HG03460 (cell line): Measurements from ENCODE around the gene DIP2A.

Experiments used
- ATAC-seq: cut with Tn5 transposase; IDR thresholded peaks from one replicate; pipeline ENCODE4 v1.9.1; 2021; ENCODE audit not compliant: unreplicated experiment

The DIP2A gene

DNA sequence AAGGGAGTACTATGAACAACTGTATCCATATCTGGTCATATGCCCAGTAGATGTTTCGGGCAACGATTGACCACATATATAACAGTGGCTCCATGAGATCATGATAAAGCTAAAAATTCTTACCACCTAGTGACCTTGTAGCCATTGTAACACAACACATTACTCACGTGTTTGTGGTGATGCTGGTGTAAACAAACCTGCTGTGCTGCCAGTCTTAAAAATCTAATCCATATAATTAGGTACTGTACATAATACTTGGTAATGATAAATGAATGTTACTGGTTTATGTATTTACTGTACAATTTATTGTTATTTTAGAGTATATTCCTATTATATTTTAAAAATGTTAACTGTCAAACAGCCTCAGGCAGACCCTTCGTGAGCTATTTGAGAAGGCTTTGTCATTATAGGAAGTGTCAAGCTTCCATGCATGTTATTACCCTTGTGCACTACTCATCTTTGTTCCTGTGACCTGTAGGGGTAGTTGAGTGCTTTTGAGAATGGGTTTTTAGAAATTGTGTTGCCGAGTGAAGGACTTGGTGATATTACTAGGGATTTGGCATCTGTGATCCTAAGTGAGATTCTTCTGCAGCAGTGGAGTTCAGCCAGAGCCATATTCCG lies 23.6 kb downstream of the DIP2A start:
- no peak for ATAC-seq

DNA sequence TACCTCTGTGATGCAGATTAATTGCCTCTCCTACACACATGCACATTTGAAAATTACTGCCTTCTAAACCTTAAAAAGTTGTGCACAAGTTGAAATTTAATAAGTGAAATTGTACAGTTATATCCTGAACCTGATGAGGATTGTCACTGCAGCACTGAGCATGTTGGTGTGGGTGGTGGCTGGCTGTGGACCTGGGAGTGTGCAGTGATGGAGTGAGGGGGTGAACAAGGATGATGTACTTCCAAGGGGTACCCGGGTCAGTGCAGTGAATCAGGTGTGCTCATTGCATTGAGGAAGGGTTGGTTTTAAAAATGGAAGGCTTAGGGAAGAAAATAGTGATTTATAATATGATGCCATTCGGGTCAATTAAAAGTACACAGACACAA lies 24.1 kb downstream of the DIP2A start:
- ATAC-seq, result no peak

DNA sequence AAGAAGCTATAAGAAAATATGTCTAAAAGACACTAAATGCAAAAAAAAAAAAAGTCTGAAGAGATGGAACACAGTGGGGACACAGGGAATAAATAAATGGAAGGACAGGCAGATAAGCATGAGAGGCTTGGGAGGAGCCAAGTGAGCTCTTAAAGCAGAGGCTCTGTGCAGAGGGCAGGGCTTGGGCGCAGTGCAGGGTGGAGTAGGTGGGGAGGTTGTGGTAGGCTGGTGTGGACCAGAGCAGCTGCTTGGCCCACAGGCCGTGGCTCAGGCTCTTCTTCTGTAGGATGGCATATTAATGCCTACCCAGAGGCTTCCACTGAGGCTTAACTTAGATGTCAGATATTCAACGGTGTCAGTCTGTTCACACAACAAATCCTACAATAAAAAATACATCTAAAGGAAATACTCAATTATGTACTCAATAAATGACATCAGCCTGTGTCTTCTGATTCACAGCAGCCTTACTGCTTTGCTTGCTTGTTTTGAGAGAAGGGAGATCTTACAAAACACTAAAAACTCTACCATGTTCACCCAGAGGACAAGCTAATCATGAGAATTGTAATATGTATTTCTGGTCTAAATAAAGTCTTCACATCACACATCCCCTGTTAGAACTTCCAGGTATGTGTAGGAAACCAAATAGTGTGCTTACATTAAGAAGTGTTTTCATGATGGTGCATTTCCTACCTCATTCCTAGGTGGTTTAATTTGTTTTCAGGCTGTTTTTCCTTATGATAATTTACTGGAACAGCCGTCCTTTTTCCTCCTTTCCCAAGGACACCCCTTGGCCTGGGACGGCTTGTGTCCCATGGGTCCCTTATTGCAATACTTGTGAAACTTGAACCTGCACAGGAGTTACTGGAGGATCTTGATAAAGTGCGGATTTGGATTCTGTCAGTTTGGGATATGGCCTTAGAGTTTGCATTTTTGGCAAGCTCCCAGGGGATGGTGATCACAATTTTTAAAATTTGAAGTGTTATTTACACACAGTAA lies 24.9 kb downstream of the DIP2A start:
- ATAC-seq, result no peak

DNA sequence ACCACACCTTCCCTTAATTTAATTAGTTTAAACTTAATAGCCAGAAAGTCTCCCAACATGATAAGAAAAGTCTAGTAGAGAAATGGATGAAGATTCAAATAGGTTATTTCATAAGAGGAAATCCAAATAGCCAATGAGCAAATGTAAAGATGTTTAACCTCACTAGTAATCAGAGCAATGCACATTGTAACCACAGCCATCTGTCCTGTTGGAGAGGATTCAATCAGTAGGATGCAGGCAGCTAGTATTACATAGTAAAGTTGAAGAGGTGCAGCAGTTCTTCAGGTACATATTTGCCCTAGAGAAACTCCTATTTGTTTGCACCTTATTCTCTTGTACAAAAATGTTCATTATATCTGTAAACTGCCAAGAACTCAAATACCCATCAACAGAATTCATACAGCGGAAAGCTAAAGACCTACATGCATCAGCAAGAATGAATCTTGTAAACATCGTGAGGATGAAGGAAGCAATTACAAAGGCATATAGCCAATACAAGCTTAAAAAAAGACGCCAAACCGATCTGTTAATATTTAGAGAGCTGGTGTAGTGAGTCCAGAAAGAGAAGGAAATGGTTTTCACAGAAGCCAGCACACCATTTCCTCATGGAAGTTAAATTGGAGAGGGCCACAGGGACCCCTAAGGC lies 27.9 kb downstream of the DIP2A start:
- no peak for ATAC-seq

DNA sequence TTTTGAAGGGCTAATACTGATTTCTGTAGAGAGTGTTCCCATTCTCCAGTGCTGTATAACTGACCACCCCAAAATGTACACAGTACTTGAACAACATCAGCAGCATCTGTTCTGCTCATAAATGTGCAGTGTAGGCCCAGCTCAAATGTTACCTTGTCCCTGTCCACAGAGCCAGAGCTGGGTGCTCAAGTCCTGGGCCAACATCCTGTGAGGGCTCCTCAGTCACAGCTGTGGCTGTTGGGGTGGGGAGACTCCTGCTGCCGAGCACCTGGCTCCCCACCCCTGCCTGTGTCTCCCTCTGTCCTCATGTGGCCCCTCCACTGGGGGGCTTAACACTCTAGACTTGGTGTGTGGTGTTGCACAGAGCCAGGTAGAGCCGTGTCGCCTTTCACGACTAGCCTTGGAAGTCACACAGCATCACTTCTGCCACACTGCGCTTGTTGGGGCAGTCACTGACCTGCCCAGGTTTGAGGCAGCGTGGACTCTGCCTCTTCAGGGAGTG lies 30.5 kb downstream of the DIP2A start:
- no peak for ATAC-seq

DNA sequence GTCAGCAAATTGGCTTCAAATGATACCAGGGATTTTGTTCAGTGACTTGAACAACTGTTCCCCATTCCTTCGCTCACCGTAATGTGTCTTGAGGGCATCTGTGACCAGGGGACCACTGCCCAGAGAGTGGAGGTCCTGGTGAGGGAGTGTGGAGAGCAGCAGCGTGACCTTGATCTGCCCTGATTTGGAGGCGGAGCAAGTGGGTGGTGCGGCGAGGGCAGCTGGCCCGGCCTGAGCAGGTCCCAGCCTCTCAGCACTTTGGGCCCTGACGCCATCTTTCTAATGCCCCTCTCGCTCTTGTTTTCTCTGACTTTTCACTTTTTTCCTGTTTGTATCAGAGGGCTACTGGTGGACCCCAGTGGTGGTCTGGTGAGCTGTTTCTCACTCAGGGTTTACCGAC lies 31.1 kb downstream of the DIP2A start:
- no peak for ATAC-seq

DNA sequence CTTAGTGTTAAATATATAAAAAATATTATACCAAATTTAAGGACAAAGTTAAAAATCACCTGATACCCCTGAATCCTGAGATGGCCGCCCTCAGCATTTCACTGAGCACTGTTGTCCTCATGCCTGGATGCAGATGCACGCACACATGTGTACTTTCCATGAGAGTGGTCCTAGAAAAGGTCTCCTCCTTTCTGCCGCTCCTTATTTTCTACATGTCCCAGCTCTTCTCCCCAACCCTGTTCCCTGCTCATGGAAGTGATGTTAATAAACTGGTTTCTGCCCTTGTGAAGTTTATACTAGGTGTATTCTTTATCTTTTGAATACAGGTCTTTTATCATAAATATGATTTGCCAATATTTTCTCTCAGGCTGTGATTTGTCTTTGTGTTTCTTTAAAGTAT lies 32.9 kb downstream of the DIP2A start:
- no peak for ATAC-seq

DNA sequence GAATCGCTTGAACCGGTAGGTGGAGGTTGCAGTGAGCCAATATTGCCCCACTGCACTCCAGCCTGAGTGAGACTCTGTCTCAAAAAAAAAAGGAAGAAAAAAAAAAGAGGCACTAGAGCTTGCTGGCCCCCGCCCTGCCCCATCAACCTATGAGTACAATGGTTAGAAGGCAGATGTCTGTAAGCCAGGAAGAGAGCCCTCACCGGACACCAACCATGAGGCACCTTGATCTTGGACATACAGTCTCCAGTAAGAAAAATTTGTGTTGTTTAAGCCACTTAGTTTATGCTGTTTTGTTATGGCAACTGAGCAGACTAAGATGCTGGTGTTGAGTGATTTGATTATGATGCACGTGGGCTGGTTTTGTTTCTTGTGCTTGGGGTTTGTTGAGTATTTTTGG lies 34.2 kb downstream of the DIP2A start:
- no peak for ATAC-seq

DNA sequence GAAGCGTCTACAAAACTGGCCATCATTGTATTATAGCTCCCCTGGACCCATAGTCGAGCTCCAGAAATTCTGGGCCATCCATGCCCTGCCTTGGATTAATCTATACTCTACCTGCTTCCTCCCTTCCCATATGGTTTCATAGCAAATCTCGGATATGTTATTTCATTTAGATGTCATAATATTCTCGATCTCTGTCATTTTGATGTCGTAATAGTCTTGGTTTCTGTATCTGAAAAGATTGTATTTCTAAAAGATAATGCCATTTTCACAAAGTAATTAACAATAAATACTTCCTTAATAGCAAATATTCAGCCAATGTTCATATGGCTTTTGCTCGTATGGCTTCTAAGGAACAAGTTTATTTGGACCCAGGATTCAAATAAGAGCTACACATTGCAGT lies 35.1 kb downstream of the DIP2A start:
- ATAC-seq, result no peak

DNA sequence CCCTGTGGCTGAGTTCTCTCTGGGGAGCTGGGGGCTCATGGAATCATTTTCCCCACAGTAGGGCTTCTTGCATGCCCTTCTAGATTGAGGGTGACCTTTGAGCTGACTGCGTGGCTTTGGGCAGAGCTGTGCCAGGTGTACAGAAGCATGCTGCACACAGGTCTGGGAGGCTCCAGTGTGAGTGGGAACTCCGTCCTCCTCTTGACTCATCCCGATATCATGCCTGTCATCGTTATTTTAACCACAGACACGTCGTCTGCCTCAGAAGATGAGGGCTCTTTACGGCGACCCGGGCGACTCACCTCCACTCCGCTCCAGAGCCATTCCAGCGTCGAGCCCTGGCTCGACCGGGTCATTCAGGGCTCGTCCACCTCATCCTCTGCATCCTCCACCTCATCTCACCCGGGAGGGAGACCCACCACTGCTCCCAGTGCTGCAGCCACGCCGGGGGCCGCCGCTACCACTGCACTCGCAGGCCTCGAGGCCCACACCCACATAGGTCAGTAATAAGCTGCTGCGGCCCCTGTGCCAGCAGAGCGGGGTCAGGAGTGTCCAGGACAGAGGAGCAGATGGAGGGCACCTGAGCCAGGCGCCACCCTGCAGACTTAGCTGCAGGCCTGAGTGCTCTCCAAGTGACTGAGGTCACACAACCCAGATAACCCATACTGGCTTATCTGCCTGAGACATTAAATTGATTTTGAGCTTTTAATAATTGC lies 39.8 kb downstream of the DIP2A start:
- ATAC-seq, result no peak

DNA sequence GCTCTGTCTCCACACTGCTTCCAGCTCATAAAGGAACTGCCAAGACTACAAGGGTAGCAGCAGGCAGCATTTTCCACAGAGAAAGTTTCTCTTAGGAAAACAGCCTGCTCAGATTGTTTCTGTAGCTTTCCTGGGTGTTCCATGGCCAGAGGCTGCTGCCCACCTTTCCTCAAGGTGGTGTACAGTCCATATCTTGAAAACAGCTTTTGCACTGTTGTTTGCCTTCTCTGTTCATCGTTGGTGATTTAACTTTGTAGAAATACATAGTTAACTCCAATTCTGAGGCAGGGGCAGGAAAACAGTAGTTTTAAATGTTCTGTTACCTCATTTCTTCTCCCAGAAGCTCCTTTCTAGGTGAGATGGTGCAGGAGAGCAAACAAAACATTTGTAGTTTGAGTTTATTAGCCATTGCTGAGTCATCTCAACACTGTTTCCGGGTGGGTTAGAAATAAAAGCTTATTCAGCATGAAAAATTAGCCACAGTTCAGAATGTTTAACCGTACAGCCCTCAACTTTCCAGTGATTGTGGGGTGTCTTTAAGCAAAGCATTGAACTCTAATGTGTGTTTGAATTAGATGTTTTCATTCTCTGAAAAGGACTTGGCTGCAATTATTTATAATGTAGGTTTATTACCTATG lies 41.7 kb downstream of the DIP2A start:
- peak; percentile 50 for ATAC-seq

DNA sequence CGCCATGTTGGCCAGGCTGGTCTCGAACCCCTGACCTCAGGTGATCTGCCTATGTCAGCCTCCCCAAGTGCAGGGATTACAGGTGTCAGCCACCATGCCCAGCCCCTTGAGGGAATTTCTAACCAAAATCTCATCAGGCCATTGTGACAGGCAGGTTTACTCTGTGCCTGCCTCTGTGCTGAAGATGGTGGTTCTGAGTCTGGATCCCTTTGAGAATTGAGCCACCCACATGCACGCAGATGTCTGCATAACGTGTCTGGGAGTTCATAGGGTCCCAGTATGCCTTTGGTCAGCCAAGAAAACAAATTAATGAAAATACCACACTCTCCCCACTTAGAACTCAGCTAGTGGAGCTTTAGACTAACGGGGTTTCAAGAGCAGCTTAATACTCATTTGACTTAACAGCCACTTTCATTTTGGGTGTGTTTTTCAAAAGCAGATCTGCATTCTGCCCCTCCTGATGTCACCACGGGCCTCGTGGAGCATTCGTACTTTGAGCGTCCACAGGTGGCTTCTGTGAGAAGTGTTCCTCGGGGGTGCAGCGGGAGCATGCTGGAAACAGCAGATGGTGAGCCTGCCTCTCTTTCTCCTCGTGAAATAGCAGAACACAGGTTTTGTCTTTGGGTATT lies 45.3 kb downstream of the DIP2A start:
- ATAC-seq, result no peak

DNA sequence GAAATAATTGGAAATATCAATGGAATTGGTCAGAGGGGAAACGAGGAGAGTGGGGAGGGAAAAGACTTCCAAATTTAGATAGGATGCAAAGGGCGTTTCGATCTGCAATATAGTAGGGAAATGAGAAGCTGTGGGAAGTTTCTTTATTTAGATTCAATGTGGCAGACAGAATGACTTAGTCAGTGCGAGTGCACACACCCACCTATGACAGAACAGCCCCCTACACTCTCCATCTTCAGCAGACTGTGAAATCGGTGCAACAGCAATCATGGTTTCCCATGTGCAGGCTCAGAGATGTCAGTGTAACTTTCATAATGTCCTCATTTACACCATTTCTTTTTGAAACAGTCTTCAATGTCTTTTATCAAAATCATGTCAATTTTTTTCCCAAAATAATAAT lies 46.0 kb downstream of the DIP2A start:
- ATAC-seq, result no peak

DNA sequence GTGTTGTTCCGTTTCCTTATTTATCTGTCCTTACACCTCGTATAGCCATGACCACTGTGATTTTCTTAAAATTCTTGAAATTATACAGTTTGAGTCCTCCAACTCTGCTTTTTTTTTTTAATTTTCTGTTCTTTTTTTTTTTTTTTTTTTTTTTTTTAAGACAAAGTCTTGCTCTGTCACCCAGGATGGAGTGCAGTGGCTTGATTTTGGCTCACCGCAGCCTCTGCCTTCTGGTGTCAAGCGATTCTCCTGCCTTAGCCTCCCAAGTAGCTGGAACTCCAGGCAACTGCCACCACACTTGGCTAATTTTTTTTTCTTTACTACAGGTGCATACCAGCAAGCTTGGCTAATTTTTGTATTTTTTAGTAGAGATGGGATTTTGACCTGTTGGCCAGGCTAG lies 48.9 kb downstream of the DIP2A start:
- no peak for ATAC-seq

DNA sequence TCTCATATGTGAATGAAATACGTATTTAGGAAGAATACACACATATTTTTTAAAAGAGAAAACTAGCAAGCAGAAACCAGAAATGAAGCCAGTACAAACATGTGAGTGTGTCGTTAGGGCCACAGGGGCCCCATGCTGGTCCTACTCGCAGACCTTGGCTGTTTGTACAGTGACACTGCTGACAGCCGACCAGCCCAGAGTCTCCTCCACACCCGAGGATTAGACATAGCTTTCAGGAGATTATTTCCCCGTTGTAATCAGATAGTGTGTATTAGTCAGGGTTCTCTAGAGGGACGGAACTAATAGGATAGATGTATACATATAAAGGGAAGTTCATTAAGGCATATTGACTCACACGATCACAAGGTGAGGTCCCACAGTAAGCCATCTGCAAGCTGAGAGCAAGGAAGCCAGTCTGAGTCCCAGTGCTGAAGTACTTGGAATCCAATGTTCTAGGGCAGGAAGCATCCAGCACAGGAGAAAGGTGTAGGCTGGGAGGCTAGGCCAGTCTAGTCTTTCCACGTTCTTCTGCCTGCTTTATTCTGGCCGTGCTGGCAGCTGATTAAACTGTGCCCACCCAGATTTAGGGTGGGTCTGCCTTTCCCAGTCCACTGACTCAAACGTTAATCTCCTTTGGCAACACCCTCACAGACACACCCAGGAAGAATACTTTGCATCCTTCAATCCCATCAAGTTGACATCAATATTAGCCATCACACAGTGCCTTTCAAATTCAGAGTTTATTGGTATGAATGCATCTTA lies 51.2 kb downstream of the DIP2A start:
- no peak for ATAC-seq

DNA sequence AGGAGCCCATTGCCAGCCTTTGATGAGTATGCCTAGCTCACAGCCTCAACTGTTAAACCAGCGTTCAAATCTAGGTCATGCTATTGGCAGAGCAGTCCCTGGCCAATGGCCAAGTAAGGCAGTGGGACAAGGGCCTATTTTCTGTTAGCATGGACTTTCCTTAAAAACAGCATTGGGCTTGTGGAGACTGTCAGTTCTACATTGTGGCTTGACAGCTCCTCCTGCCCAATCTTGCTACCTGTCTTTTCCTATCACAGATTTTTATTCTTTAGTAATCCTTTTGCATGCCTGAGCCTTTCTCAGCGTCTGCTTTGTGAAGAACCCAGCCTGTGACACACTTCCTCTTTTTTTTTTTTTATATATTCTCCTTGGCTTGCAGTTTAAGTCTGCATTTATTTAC lies 56.4 kb downstream of the DIP2A start:
- ATAC-seq, result no peak

DNA sequence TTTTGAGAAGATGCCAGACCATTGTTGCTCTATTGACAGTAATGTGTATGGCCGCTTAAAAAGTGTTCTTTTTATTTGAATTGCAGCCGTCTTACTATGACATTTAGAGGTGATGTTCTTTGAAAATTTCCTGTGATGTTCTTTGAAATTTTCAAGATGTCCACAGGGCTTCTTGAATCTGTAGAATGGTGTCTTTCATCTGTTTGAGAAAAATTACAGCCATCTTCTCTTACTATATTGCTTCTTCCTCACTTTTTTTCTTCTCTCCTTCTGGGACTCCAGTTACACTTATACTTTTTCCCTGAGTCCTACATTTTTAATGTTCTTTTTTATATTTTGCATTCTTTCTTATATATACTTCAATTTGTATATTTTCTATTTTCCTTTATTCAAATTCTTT lies 57.4 kb downstream of the DIP2A start:
- ATAC-seq, result no peak

DNA sequence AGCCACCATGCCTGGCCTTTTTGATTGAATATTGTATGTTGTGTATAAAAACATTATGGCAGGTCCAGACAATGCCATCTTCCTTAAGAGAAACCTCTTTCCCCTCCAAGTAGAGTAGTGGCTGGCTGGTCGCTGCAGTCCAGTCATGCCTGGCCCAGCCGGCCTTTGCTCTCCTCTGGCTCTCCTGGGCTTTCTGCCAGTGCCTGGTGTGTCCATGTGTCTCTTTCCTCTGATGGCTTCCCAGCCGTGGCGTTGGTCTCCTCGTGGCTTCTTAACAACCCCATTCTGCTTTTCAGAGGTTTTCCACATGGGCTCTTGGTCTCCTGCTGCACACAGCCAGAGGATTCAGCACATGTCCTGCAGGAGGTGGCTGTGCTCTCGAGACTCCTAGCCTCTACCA lies 58.7 kb downstream of the DIP2A start:
- no peak for ATAC-seq

DNA sequence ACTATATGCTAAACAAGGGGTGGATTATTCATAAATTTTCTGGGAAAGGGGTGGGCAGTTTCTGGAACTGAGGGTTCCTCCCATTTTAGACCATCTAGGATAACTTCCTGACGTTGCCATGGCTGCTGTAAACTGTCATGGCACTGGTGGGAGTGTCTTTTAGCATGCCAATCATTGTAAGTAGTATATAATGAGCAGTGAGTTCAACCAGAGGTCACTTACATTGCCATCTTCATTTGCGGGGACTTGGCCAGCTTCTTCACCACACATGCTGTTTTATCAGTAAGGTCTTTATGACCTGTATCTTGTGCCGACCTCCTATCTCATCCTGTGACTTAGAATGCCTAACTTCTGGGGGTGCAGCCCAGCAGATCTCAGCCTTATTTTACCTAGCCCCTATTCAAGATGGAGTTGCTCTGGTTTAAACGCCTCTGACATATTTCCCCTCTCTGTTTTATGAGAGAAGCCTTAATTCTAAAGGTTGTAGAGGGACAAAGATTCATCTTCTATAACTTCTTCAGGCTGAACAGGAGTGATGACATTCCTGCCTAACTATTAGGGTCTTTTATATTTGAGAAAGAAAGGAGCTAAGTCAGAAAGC lies 60.4 kb downstream of the DIP2A start:
- ATAC-seq, result no peak
